Heart left ventricle (tissue), 16 donors: Measurements from ENCODE around the gene MIA. TPM values are rescaled to one million over a fixed set of nuclear protein-coding genes. Genes with fewer than 3 reads are reported as not detected.

Source experiments
- ATAC-seq, 4 donors: fragments of 200-7000 bp; cut with Tn5 transposase; one replicate each; pipeline ENCODE4 v1.9.1; 2020 to 2022; ENCODE audit warnings: moderate library complexity in 4 of 4, mild to moderate bottlenecking in 3 of 4, moderate number of reproducible peaks in 1 of 4
- DNase-seq, 5 donors: peaks; one replicate each; pipeline ENCODE4 v3.0.0-alpha.2; 2020
- H3K27ac ChIP-seq, 12 donors: fragments of 200-600 bp; sonication (generic) in 4 of 12; one replicate each; pipeline versions ENCODE4 v1.5.0 to v1.8.0; 2016 to 2022; ENCODE audit warnings: mild to moderate bottlenecking in 2 of 12
- H3K27me3 ChIP-seq, 9 donors: fragments of 200-600 bp; sonication (generic) in 2 of 9; one replicate each; pipeline versions ENCODE4 v1.5.1 to v1.8.0; 2016 to 2022; ENCODE audit warnings: mild to moderate bottlenecking in 3 of 9
- H3K36me3 ChIP-seq, 9 donors: fragments of 200-600 bp; sonication (generic) in 2 of 9; one replicate each; pipeline versions ENCODE4 v1.5.0 to v1.8.0; 2018 to 2022; ENCODE audit warnings: mild to moderate bottlenecking in 2 of 9
- H3K4me1 ChIP-seq, 12 donors: fragments of 200-600 bp; sonication (generic) in 4 of 12; one replicate each; pipeline versions ENCODE4 v1.5.0 to v1.8.0; 2016 to 2022; ENCODE audit warnings: mild to moderate bottlenecking in 3 of 12
- H3K4me3 ChIP-seq, 12 donors: fragments of 200-600 bp; sonication (generic) in 4 of 12; one replicate each; pipeline versions ENCODE4 v1.5.0 to v1.8.0; 2017 to 2022; ENCODE audit warnings: mild to moderate bottlenecking in 9 of 12, moderate library complexity in 4 of 12
- H3K9me3 ChIP-seq, 12 donors: fragments of 200-600 bp; sonication (generic) in 4 of 12; one replicate each; pipeline versions ENCODE4 v1.5.0 to v1.8.0; 2016 to 2022; ENCODE audit warnings: mild to moderate bottlenecking in 1 of 12
- CTCF ChIP-seq, 12 donors: fragments of 200-600 bp; sonication (generic) in 4 of 12; IDR thresholded peaks; one replicate each; pipeline versions ENCODE4 v1.5.0 to v1.8.0; 2018 to 2022; ENCODE audit warnings: antibody characterized with exemption in 12 of 12, mild to moderate bottlenecking in 5 of 12
- POLR2A ChIP-seq, 2 donors: fragments of 450-650 bp; IDR thresholded peaks; one replicate each; pipeline ENCODE4 v1.6.1; 2017; ENCODE audit warnings: antibody characterized with exemption in 2 of 2, mild to moderate bottlenecking in 2 of 2, moderate library complexity in 2 of 2
- WGBS, 4 donors: extraction: QIAGEN DNeasy Blood & Tissue Kit in 2 of 4; methylation state at CpG; one replicate each; pipeline versions ENCODE4 v1.1.5 to v1.1.7; 2013 to 2018; 5-methylcytosine and 5-hydroxymethylcytosine counted together
- intact Hi-C, 10 donors: fragments of 100-400 bp; cut with DNase I; formaldehyde crosslinking; loops; one replicate each; pipeline versions ENCODE4 v1.11.1 to v1.14.2; 2022
- polyA plus RNA-seq, 2 donors: library from polyadenylated mRNA; stranded (reverse); fragments of 200-250 nt; gene quantifications; one replicate each; pipeline ENCODE4 v1.2.3, GENCODE V29; 2013
- total RNA-seq, 9 donors: library from RNA; depleted of rRNA in 2 of 9; stranded (reverse); fragments of >200 nt in 2 of 9; fragmentation: NEBNext Ultra II Directional in 3 of 9; extraction: Animal tissue kit (Norgen Biotek cat#: 25700) in 3 of 9; gene quantifications; one replicate each; pipeline versions ENCODE4 v1.1.0 to v1.2.4, GENCODE V29; 2016 to 2023
- donor health status: ischemic (EF 13 %, LVEDD 7.1; RV severe dilation, severe dysfunction).
- donor health status: healthy with polysubstance abuse.
- donor health status: DM: no; HTN: yes; CAD: no.
- donor health status: DM: no; HTN: no; CAD: no.
- donor health status: ischemic (EF 25% LVEDD 6.9; RV normal size, moderate dysfunction).
- donor health status: ischemic (EF 25% LVEDD 5.7; RV mildly dilated, moderate dysfunction).
- donor health status: healthy.
- donor health status: DM: yes; HTN: yes; CAD: no.
- donor health status: ischemic (EF 35%, LVEDD 5.7; RV mildly dilated, moderate dysfunction).
- donor health status: nonischemic (EF 11% LVEDD 7.7; RV severe dilation, severe dysfunction).
- donor health status: DM: yes; HTN: yes; CAD: no.
- donor health status: PGD.
- donor health status: ischemic (EF 29% LVEDD 5.4; RV normal size, mild dysfunction).
- donor health status: nonischemic (EF 23%, LVEDD 6.1; RV moderate dilation, normal function).

Gene MIA
- total and polyA plus RNA-seq, 11 donors: 0.72 to 3.0 (median 1.0) TPM; not detected in 5

DNA sequence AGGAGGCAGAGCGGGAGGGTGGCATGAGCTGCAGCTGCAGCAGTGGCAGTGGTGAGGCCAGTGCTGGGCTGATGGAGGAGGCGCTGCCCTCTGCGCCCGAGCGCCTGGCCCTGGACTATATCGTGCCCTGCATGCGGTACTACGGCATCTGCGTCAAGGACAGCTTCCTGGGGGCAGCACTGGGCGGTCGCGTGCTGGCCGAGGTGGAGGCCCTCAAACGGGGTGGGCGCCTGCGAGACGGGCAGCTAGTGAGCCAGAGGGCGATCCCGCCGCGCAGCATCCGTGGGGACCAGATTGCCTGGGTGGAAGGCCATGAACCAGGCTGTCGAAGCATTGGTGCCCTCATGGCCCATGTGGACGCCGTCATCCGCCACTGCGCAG, 25.7 kb downstream of the MIA start:
- WGBS, 4 donors: 60 to 75% (median 61%) methylated on average over 20 to 27 of the region's 27 CpGs

GRCh38 chr19:40801426-40802299, 26.3 kb downstream of the MIA start:
- Histone ChIP-seq H3K27ac (peak overlapping the region; percentile 75 to 99 (median 97)), H3K36me3 (peaks cover 0 to 40% (median 15%) of the 10 kb centered on the region in 9 donors), H3K9me3 (no peaks in the 10 kb centered on the region), H3K4me1 (peaks cover 48 to 78% (median 70%) of the 10 kb centered on the region in 12 donors), H3K27me3 (no peaks in the 10 kb centered on the region), H3K4me3 (peak overlapping the region in 11 of 12 donors; percentile 6 to 99 (median 94))
- TF ChIP-seq POLR2A (IDR thresholded peaks at IDR 0.05): no peak
- TF ChIP-seq CTCF (IDR thresholded peaks at IDR 0.05): no peak
- DNase-seq: no peak
- WGBS, 4 donors: 15 to 24% (median 16%) methylated on average over 12 to 13 of the region's 13 CpGs
- intact Hi-C loops: loop anchor here in 3 of 10 donors (2.0 to 10.0 kb wide), 3 partner anchors 15 to 377 kb away; partner anchors contain the start of gene SERTAD1 (in 1 of the 3)
- ATAC-seq: no peak

More for the DNA sequence above, 25.7 kb downstream of the MIA start:
- ATAC-seq (no peak), DNase-seq (peak in 1 of 5 donors; percentile 67)
- Histone ChIP-seq H3K27me3 (no peaks in the 10 kb centered on the region), H3K4me1 (peaks cover 48 to 71% (median 63%) of the 10 kb centered on the region in 12 donors), H3K4me3 (peak overlapping the region in 11 of 12 donors; percentile 74 to 99 (median 94)), H3K9me3 (no peaks in the 10 kb centered on the region), H3K36me3 (peaks cover 0 to 42% (median 15%) of the 10 kb centered on the region in 9 donors), H3K27ac (peak overlapping the region; percentile 53 to 99 (median 97))
- intact Hi-C loops: loop anchor here in 3 of 10 donors (2.0 to 10.0 kb wide), 3 partner anchors 16 to 376 kb away; partner anchors contain the start of gene SERTAD1 (in 1 of the 3)
- TF ChIP-seq POLR2A (IDR thresholded peaks at IDR 0.05): no peak
- no peak for TF ChIP-seq CTCF (IDR thresholded peaks at IDR 0.05)

DNA sequence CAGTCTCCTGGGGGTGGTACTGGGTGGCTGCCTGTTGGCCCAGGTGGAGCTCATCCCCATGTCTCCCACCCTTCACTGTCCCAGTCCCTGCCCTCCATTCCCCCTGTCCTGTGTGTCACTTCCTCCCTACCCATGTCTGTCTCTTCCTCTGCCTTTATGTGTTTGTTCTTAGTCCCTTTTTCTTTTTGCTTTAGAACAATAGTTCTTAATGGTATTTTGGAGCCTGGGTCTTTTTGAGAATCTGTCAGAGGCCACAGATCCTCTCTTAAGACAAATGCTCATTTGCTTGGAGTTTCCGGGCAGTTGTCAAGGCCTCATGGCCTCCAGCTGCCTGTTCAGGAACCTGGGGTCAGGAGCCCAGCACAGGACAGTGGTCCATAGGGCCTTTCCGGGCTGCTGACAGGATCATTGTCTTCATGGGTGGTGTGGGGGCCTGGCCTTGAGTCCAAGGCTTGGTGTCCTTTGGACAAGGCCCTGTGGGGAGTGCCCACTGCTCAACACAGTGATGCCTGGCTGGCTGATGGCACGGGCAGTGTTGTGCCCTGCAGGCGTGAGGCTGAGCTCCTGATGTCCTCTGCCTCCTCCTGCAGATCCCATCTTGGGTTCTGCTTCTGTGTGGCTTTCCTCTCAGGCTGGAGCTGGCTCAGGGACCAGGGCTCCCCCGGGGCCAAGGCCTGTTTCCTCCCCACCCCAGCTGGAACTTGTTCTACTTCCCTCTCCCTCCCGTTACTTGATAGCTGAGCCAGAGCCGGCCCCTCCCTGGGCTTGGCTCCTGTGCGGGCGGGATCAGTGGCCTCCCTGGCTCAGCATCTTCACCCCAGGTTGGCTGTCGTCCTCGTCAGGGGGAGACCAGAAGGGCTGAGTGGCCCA, 27.2 kb downstream of the MIA start:
- intact Hi-C loops: loop anchor here in 2 of 10 donors (10.0 kb wide), 2 partner anchors 138 to 378 kb away; partner anchors contain the start of gene SERTAD1 (in 1 of the 2)
- 10 to 18% (median 14%) methylated on average over 6 to 11 of the region's 11 CpGs for WGBS, 4 donors
- Histone ChIP-seq H3K27ac (peak overlapping the region; percentile 75 to 99 (median 97)), H3K36me3 (peaks cover 0 to 46% (median 23%) of the 10 kb centered on the region in 9 donors), H3K27me3 (no peaks in the 10 kb centered on the region), H3K9me3 (no peaks in the 10 kb centered on the region), H3K4me1 (peaks cover 54 to 86% (median 78%) of the 10 kb centered on the region in 12 donors), H3K4me3 (peak overlapping the region in 11 of 12 donors; percentile 13 to 99 (median 93))
- TF ChIP-seq CTCF (IDR thresholded peaks at IDR 0.05) (no peak), POLR2A (IDR thresholded peaks at IDR 0.05) (no peak)
- ATAC-seq (peak in 3 of 4 donors; percentile 5 to 43 (median 5)), DNase-seq (peak; percentile 82 to 88 (median 83))
